GM12878 (cell line): ENCODE results near the gene PEX26. TPM values are rescaled to one million over a fixed set of nuclear protein-coding genes. Genes with fewer than 3 reads are reported as not detected.

Source experiments
- ATAC-seq: fragments of 200-7000 bp; cut with Tn5 transposase; 3 replicates; pipeline ENCODE4 v1.9.1; 2020; ENCODE audit warnings: mild to moderate bottlenecking, moderate library complexity
- BruUV-seq: library from RNA; stranded (reverse); fragments of 400-500 nt; replicated peaks from 2 replicates; lab custom pipeline; 2021; lab: Mats Ljungman, UMichigan
- CTCF ChIA-PET: fragments of 300-600 bp; sonication (Branson Sonifier 250); formaldehyde crosslinking; extraction: SDS; loops from one replicate; lab custom pipeline; 2021; ENCODE audit warnings: inconsistent platforms; lab: Yijun Ruan, JAX
- POLR2A ChIA-PET: fragments of 350-600 bp; formaldehyde crosslinking; extraction: SDS; loops from one replicate; lab custom pipeline; 2021; ENCODE audit warnings: inconsistent platforms; lab: Charles Lee
- RAD21 ChIA-PET: fragments of 300-600 bp; sonication (Branson Sonifier 250); formaldehyde crosslinking; loops from one replicate; lab custom pipeline; 2023; ENCODE audit warnings: antibody characterized with exemption; ENCODE audit not compliant: unreplicated experiment; lab: Charles Lee
- SMC1A ChIA-PET: fragments of 300-600 bp; sonication (Branson Sonifier 250); formaldehyde crosslinking; loops from one replicate; lab custom pipeline; 2023; ENCODE audit not compliant: unreplicated experiment, uncharacterized antibody; lab: Charles Lee
- DNase-seq: peaks from one replicate; pipeline ENCODE4 v3.0.0-alpha.2; 2011; ENCODE audit warnings: low read depth, low spot score
- FAIRE-seq: peaks from 3 replicates; lab custom pipeline; 2011; peaks lifted over from hg19 to GRCh38; lab: Jason Lieb, UNC
- H2AFZ ChIP-seq: 2 replicates; pipeline ENCODE4 v1.6.0; 2011; ENCODE audit warnings: low read depth, low read length, control low read depth; ENCODE audit not compliant: control insufficient read depth
- H3K27ac ChIP-seq: 2 replicates; pipeline ENCODE4 v1.5.1; 2011; ENCODE audit warnings: control low read depth; ENCODE audit not compliant: control insufficient read depth, insufficient read depth
- H3K27me3 ChIP-seq, 2 experiments: replicated peaks in 1 of 2; 2 replicates each; pipeline versions ENCODE4 v1.6.0 to v1.6.1; 2011; ENCODE audit warnings: low read length in 1 of 2; ENCODE audit not compliant: control insufficient read depth in 2 of 2, insufficient read depth in 2 of 2
- H3K36me3 ChIP-seq, 2 experiments: 2 replicates each; pipeline ENCODE4 v1.5.1; 2011; ENCODE audit warnings: low read length in 1 of 2; ENCODE audit not compliant: control insufficient read depth in 2 of 2, insufficient read depth in 2 of 2
- H3K4me1 ChIP-seq: 2 replicates; pipeline ENCODE4 v1.6.1; 2011; ENCODE audit warnings: mild to moderate bottlenecking, low read length, moderate library complexity, mixed read lengths; ENCODE audit not compliant: control insufficient read depth, insufficient read depth
- H3K4me2 ChIP-seq: 2 replicates; pipeline ENCODE4 v1.6.0; 2011; ENCODE audit warnings: control low read depth; ENCODE audit not compliant: control insufficient read depth, insufficient read depth
- H3K4me3 ChIP-seq: fragments of 200-600 bp; sonication (generic); 2 replicates; pipeline ENCODE4 v1.5.1; 2016
- H3K79me2 ChIP-seq: 2 replicates; pipeline ENCODE4 v1.6.0; 2011; ENCODE audit warnings: low read length; ENCODE audit not compliant: control insufficient read depth, insufficient read depth
- H3K9ac ChIP-seq: 2 replicates; pipeline ENCODE4 v1.8.0; 2011; ENCODE audit warnings: low read length, control low read depth, mixed read lengths; ENCODE audit not compliant: control insufficient read depth, insufficient read depth
- H3K9me3 ChIP-seq: replicated peaks from 3 replicates; pipeline ENCODE4 v1.5.1; 2011; ENCODE audit warnings: mild to moderate bottlenecking, low read length; ENCODE audit not compliant: control insufficient read depth, insufficient read depth
- H4K20me1 ChIP-seq: 2 replicates; pipeline ENCODE4 v1.6.0; 2011; ENCODE audit not compliant: control insufficient read depth, insufficient read depth
- ASH2L ChIP-seq: fragments of 300-600, 200-600 bp; sonication (generic); IDR thresholded peaks from 2 replicates; pipeline ENCODE4 v1.6.1; 2017; ENCODE audit warnings: low read depth, mild to moderate bottlenecking, borderline replicate concordance
- EGR1 ChIP-seq, 2 experiments: IDR thresholded peaks; 1 replicate in 1 of 2; 2 replicates in 1 of 2; pipeline ENCODE4 v1.6.1; 2011 to 2012; ENCODE audit warnings: low read depth in 2 of 2, low read length in 2 of 2, borderline replicate concordance in 1 of 2, mild to moderate bottlenecking in 1 of 2, moderate library complexity in 1 of 2
- HDGF ChIP-seq: fragments of 450-650 bp; IDR thresholded peaks from 2 replicates; pipeline ENCODE4 v1.6.1; 2016; ENCODE audit warnings: antibody characterized with exemption
- NFIC ChIP-seq: IDR thresholded peaks from 2 replicates; pipeline ENCODE4 v1.6.1; 2012; ENCODE audit warnings: low read depth, mild to moderate bottlenecking, inconsistent platforms, low read length, moderate library complexity
- RUNX3 ChIP-seq: IDR thresholded peaks from 2 replicates; pipeline ENCODE4 v1.6.1; 2012; ENCODE audit warnings: low read length, inconsistent platforms
- SPI1 ChIP-seq: IDR thresholded peaks from 2 replicates; pipeline ENCODE4 v1.6.1; 2011; ENCODE audit warnings: low read depth, mild to moderate bottlenecking, low read length, moderate library complexity, borderline replicate concordance; ENCODE audit not compliant: insufficient read depth
- TAF1 ChIP-seq: IDR thresholded peaks from 2 replicates; pipeline ENCODE4 v1.6.1; 2011; ENCODE audit warnings: mild to moderate bottlenecking, low read depth, low read length, borderline replicate concordance
- TCF3 ChIP-seq: IDR thresholded peaks from 2 replicates; pipeline ENCODE4 v1.6.1; 2012; ENCODE audit warnings: low read depth, mild to moderate bottlenecking, low read length, borderline replicate concordance; ENCODE audit not compliant: insufficient read depth
- WGBS: methylation state at CpG from one replicate; pipeline ENCODE4 v1.1.6; 2016; ENCODE audit warnings: low lambda C conversion rate; ENCODE audit not compliant: insufficient replicate concordance, insufficient coverage; ENCODE audit errors: missing lambda C conversion rate; 5-methylcytosine and 5-hydroxymethylcytosine counted together
- in situ Hi-C: fragments of 300-500 bp; cut with MboI; formaldehyde crosslinking; loops from 9 replicates; pipeline ENCODE4 v1.14.3; 2018; ENCODE audit warnings: mixed read lengths
- intact Hi-C: fragments of 100-400 bp; cut with micrococcal nuclease; formaldehyde crosslinking; loops from one replicate; pipeline ENCODE4 v1.14.2; 2022; ENCODE audit not compliant: unreplicated experiment
- polyA plus RNA-seq, 11 experiments: library from polyadenylated mRNA; depleted of rRNA in 4 of 11; unstranded in 6 of 11; stranded (reverse) in 5 of 11; fragments of >200 nt; fragmentation: Nextera tagmentation in 4 of 11; fragmentation: Illumina TruSeq in 1 of 11; extraction: Ambion mirVana in 4 of 11; extraction: Trizol in 1 of 11; gene quantifications; 1 replicate in 1 of 11; 2 replicates in 10 of 11; pipeline versions ENCODE4 v1.2.1 to v1.2.3, GENCODE V29; 2011 to 2016; ENCODE audit warnings: inconsistent platforms in 2 of 11, missing spikeins in 2 of 11, low read depth in 1 of 11
- total RNA-seq, 4 experiments: library from RNA; depleted of rRNA in 3 of 4; stranded (reverse); fragments of >200 nt in 3 of 4; fragmentation: Illumina TruSeq in 1 of 4; extraction: Trizol in 1 of 4; gene quantifications; 2 replicates each; pipeline versions ENCODE4 v1.2.1 to v1.2.3, GENCODE V29; 2013 to 2021
- TF ChIP-seq, protein P1 (sequence below): fragments of 450-650 bp; IDR thresholded peaks from 2 replicates; pipeline ENCODE4 v1.6.1; 2017; ENCODE audit warnings: low read depth, mild to moderate bottlenecking, moderate library complexity
- TF ChIP-seq, protein P2 (sequence below): fragments of 450-650 bp; IDR thresholded peaks from 2 replicates; pipeline ENCODE4 v1.6.1; 2017; ENCODE audit warnings: mild to moderate bottlenecking, low read depth, inconsistent platforms; ENCODE audit not compliant: poor library complexity, severe bottlenecking

PEX26 gene
- total and polyA plus RNA-seq, 10 of the 15 experiments (the other 5 are each of a cell fraction or from before 2014, with no cell fraction given): 0.79 to 50.8 (median 22.4) TPM

DNA sequence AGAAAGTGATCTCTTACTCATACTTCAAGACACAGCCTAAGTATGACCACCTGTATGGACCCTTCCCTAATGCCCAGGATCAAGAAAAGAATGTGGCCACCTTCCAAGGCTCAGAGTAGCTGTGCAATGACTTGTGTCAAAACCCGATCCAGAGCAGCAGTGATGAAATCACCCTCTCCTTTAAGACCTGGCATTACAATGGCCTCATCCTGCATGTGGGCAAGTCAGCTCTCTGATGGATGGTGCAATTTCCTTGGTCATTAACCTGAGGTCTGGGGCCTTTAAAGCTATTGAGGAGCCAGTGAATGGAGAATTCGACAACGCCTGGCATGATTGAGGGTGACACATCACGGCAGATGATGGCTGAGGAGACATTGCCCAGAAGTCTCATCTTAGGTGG lies 23.7 kb downstream of the PEX26 start:
- Histone ChIP-seq H3K9me3 (peaks cover 16% of the 10 kb centered on the region), H3K4me2 (no peak overlapping the region), H3K4me1 (peaks cover 22% of the 10 kb centered on the region), H4K20me1 (no peaks in the 10 kb centered on the region), H3K36me3 (no peaks in the 10 kb centered on the region), H3K27ac (no peak overlapping the region), H3K27me3 (no peaks in the 10 kb centered on the region), H3K79me2 (peaks cover 3% of the 10 kb centered on the region), H3K9ac (no peak overlapping the region), H2AFZ (no peak overlapping the region), H3K4me3 (no peak overlapping the region)
- RAD21 ChIA-PET: no interaction called here
- SMC1A ChIA-PET: interaction anchor here (0.6 to 3.0 kb wide), 5 partner anchors 8 to 967 kb away, joined by 3 to 13 read pairs (median 4); no protein-coding TSS in a partner anchor
- TF ChIP-seq HDGF: no peak
- TF ChIP-seq ASH2L: no peak
- CTCF ChIA-PET: interaction anchor here (0.5 to 1.9 kb wide), 2 partner anchors 25 to 58 kb away, joined by 6 read pairs; no protein-coding TSS in a partner anchor
- POLR2A ChIA-PET: interaction anchor here (1.6 kb wide), 1 partner anchor 11 kb away, joined by 6 read pairs; no protein-coding TSS in a partner anchor
- no peak for FAIRE-seq
- DNase-seq: no peak
- BruUV-seq: no TSS peak
- intact Hi-C loops: loop anchor here (10.0 kb wide), 1 partner anchor 127 kb away; no protein-coding TSS in a partner anchor
- in situ Hi-C loops: no loop called here
- ATAC-seq: no peak
- 83% methylated on average over 4 of the region's 4 CpGs for whole genome bisulfite sequencing

DNA sequence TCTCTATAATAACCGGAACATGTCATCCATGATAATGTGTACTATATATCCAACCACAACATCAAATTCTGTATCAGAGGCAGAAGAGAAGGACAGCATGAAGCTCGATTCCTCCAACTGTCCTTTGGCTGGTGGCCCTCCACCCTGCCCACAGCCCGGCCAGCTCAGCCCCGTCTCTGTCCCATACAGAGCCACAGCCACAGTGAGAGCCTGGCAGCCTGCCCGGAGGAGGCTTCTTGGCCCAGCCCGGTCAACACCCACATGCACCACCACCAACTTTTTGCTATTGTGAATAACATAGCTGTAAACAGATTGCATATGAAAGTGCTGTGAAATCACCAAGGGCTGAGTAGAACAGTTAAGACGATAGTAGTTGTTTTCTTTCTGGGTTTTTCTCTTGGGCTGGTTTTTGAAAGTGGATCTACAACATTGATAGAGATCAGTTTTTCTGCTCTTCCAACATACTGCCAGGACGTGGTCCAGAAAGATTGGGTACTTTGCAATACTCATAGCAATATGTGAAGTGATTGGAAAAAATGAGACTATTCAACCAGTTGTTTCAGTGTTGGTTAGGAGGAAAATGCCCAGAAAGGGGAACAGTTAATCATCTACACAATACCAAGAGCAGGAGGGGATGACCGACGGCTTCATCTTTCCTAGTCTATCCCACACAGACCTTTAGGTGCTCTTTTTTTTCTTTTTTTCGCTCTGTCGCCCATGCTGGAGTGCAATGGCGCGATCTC lies 25.9 kb downstream of the PEX26 start:
- H3K9me3 ChIP-seq: peaks cover 28% of the 10 kb centered on the region
- FAIRE-seq (no peak), DNase-seq (peak; percentile 65), ATAC-seq (peak; percentile 76)
- H3K4me1 ChIP-seq: peaks cover 32% of the 10 kb centered on the region
- H3K4me2 ChIP-seq: no peak overlapping the region
- RAD21 ChIA-PET: interaction anchor here (0.9 to 5.0 kb wide), 4 partner anchors 15 to 46 kb away, joined by 3 to 21 read pairs (median 4); partner anchors contain the start of gene USP18
- H3K4me3 ChIP-seq: 0 out of 2 replicates have a peak overlapping the region, but pooled peaks have one; percentile 18
- no TSS peak for BruUV-seq
- no peaks in the 10 kb centered on the region for H3K36me3 ChIP-seq
- H3K79me2 ChIP-seq: peaks cover 3% of the 10 kb centered on the region
- H3K27me3 ChIP-seq: no peaks in the 10 kb centered on the region
- H4K20me1 ChIP-seq: no peaks in the 10 kb centered on the region
- WGBS: 80% methylated on average over 14 of the region's 14 CpGs
- H3K27ac ChIP-seq: peak overlapping the region; percentile 96
- in situ Hi-C loops: no loop called here
- H2AFZ ChIP-seq: no peak overlapping the region
- CTCF ChIA-PET: interaction anchor here (0.6 to 3.6 kb wide), 2 partner anchors 23 to 27 kb away, joined by 4 to 17 read pairs; partner anchors contain the start of gene PEX26
- POLR2A ChIA-PET: interaction anchor here (1.4 to 2.0 kb wide), 3 partner anchors 9 to 49 kb away, joined by 3 to 5 read pairs (median 4); no protein-coding TSS in a partner anchor
- SMC1A ChIA-PET: interaction anchor here (4.1 to 4.7 kb wide), 3 partner anchors 15 to 27 kb away, joined by 20 to 31 read pairs (median 20); partner anchors contain the start of gene PEX26
- intact Hi-C loops: loop anchor here (10.0 kb wide), 1 partner anchor 129 kb away; no protein-coding TSS in a partner anchor
- H3K9ac ChIP-seq: no peak overlapping the region
- TF ChIP-seq SPI1: peak; percentile 78
- TF ChIP-seq, protein P1, sequence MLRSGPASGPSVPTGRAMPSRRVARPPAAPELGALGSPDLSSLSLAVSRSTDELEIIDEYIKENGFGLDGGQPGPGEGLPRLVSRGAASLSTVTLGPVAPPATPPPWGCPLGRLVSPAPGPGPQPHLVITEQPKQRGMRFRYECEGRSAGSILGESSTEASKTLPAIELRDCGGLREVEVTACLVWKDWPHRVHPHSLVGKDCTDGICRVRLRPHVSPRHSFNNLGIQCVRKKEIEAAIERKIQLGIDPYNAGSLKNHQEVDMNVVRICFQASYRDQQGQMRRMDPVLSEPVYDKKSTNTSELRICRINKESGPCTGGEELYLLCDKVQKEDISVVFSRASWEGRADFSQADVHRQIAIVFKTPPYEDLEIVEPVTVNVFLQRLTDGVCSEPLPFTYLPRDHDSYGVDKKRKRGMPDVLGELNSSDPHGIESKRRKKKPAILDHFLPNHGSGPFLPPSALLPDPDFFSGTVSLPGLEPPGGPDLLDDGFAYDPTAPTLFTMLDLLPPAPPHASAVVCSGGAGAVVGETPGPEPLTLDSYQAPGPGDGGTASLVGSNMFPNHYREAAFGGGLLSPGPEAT: peak; percentile 72; the same call in 1 of the 2 replicates
- peak; percentile 42; the same call in 1 of the 2 replicates for TF ChIP-seq NFIC
- TF ChIP-seq, protein P2, sequence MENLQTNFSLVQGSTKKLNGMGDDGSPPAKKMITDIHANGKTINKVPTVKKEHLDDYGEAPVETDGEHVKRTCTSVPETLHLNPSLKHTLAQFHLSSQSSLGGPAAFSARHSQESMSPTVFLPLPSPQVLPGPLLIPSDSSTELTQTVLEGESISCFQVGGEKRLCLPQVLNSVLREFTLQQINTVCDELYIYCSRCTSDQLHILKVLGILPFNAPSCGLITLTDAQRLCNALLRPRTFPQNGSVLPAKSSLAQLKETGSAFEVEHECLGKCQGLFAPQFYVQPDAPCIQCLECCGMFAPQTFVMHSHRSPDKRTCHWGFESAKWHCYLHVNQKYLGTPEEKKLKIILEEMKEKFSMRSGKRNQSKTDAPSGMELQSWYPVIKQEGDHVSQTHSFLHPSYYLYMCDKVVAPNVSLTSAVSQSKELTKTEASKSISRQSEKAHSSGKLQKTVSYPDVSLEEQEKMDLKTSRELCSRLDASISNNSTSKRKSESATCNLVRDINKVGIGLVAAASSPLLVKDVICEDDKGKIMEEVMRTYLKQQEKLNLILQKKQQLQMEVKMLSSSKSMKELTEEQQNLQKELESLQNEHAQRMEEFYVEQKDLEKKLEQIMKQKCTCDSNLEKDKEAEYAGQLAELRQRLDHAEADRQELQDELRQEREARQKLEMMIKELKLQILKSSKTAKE: peak; percentile 34
- no peak for TF ChIP-seq EGR1 (IDR thresholded peaks at IDR 0.05; ENCODE audit: borderline replicate concordance in 1 of 2, low read depth in 2 of 2, low read length in 2 of 2)
- TF ChIP-seq RUNX3: peak; percentile 57
- no peak for TF ChIP-seq TAF1
- no peak for TF ChIP-seq TCF3
